HG02885 (cell line): ENCODE data around the gene CMTM4.
A peak's percentile ranks its signal among the peaks of the same experiment; 100 is the strongest.
"Not testable (repeated sequence)": the region's sequence is repeated elsewhere in the genome, so short reads cannot be mapped to it uniquely, and the experiment has no call there.

Experiments
- ATAC-seq: cut with Tn5 transposase; IDR thresholded peaks from one replicate; pipeline ENCODE4 v1.9.1; 2021; ENCODE audit warnings: mild to moderate bottlenecking; ENCODE audit not compliant: unreplicated experiment, poor library complexity

Gene CMTM4

DNA sequence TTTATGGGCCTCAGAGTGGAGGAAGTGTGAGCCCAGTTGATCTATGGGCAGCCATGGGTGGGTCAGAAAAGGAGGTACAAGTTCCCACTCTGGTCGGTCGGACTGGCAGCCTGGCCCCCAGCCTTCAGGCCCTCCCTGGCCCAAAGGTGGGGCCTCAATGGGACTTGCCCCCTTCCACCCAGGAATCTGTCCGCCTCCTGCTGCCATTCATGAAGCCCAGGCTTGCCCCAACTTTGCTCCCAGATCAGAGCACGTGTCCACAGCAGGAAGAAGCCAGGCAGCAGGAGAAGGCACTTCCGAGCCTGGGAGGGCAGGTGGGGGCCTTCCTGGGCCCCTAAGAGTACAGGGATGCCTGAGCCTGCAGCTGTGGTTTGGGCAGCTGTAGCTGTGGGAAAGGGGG is 95.1 kb downstream of the CMTM4 start:
- ATAC-seq: no peak

DNA sequence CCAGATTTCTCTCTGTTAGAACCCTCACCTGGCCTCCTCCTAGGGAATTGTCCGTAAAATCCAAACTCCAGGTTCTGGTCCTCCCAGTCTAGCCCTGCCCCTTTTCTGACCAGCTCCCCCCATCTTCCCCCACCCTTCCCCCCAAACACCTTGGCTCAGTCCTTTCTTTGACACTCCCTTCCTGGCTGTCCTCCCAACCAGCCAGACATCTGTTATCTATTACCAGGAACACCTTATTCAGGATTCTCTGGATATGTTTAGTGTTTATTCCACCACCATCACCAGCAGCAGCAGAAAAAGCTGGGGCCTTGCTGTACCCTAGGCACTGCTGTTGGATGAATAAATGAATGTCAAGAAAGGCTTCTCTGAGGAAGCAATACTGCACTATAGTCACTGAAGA is 96.1 kb downstream of the CMTM4 start:
- ATAC-seq: no peak

DNA sequence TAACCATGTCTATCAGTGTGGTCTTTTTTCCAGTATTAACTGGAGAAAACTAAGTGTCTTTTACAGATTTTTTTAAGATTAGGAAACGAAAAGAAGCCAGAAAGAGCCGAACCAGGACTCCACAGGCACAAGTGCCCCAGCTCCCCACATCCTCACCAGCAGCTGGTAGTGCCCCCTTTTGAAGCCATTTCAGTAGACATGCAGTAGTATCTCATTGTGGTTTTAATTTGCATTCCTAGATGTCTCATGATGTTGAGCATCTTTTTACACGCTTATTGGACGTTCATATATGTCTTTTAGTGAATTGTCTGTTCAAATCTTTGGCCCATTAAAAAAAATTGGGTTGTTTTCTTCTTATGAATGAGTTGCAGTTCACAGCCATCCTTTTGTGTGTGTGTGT is 96.8 kb downstream of the CMTM4 start:
- no peak for ATAC-seq

DNA sequence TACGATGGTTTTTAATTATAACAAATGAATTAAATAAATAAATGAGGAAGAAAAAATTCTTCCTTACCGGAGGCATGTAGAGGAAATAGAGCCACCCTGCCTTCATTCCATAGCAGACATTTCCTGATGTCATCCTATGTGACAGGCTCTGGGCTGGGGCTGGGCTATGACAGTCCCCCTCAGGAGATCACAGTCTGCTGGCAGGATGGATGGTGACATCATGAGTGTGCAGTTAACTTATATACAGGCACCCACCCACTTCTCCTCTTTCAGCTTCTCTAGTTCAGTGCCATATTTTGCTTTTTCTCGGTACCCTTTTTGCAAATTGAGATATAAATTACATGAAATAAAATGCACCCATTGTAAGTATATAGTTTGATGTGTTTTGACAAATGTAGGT is 98.4 kb downstream of the CMTM4 start:
- ATAC-seq: no peak

GRCh38 chr16:66596986-66597848 is 99.3 kb downstream of the CMTM4 start:
- peak; percentile 56 for ATAC-seq

- ATAC-seq: not testable (repeated sequence)
Observed at GRCh38 chr16:66596559-66596958, 100.0 kb downstream of the CMTM4 start.

- ATAC-seq: peak; percentile 39
Observed at GRCh38 chr16:66594739-66595138, 101.8 kb downstream of the CMTM4 start.

DNA sequence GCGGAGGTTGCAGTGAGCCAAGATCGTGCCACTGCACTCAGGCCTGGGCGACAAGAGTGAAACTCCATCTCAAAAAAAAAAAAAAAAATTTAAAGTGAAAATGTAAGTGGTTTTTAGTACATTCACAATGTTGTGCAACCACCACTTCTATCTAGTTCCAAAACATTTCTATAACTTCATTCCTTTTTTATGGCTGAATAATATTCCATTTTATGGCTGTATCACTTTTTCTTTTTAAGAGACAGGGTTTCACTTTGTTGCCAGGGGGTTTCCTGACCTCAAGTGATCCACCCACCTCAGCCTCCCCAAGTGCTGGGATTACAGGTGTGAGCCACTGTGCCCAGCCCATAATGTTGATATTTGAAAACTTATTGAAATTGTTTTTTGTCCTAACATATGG is 103.7 kb downstream of the CMTM4 start:
- no peak for ATAC-seq

DNA sequence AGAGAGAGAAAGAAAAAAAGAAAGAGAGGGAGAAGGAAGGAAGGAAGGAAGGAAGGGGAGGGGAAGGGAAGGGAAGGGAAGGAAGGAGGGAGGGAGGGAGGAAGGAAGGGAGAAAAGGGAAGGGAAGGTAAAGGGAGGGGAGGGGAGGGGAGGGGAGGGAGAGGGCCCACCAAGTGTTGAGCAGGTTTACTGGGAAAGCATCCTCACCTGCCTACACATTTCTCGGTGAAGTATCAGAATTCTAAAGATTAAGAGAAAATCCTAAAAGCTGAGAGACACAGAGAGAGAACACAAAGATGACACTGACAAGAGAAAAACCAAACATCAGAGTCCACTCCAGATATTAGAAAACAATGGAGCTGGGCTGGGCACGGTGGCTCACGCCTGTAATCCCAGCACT is 104.3 kb downstream of the CMTM4 start:
- no peak for ATAC-seq

- no peak for ATAC-seq
Observed at GRCh38 chr16:66591018-66591417, 105.5 kb downstream of the CMTM4 start.

DNA sequence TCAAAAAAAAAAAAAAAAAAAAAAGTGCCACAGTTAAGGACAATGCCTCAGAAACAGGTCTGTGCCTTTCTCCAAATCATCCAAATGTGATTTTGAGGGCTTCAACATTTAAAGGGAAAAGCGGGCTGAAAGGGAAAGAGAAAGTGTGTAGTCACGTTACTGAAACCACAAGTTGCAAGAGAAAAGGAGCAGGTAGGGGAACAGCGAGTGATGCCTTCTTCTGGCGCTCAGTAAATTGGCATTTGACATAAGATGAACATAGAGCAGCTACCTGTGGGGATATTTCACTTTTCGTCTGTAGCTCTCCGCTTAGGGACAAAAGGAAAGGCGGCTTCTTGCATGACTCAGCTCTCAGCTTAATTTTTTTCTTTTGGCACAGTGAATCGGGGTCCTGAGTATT is 106.2 kb downstream of the CMTM4 start:
- ATAC-seq: peak; percentile 48

DNA sequence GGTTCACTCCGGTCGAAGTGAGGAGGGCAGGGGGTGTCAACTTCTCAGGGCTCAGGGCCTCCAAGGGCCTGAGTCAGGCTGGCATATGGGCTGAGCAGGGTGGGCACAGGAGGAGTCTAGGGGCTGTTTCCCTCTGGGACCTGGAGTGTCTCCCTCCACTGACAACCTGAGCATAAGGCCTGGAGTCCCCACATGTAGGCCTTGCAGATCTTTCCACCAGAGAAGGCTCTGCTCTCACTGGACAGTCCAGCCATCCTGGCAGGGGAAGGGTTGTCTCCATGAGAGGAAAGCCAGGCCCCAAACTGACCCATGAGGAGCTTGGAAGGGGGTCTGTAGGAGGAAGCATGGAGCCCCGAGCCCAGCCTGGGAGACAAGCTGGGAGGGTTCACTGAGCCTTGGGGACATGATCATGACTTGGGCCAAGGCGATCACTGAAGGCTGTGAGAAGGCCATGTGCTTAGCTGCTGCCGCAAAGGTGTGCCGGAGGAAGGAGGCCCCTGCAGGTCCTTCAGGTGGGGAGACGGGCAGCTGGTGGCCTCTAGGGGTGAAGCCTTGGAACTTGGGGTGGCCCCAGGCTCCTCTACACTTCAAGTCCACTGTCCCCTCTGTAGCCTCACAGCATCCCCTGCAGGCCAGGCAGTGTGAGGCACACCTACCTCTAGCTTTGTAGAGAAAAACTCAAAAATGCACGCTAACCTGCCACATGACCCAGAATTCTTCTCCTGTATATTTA is 107.4 kb downstream of the CMTM4 start:
- peak; percentile 91 for ATAC-seq

GRCh38 chr16:66587881-66588600 is 108.5 kb downstream of the CMTM4 start:
- ATAC-seq: no peak

DNA sequence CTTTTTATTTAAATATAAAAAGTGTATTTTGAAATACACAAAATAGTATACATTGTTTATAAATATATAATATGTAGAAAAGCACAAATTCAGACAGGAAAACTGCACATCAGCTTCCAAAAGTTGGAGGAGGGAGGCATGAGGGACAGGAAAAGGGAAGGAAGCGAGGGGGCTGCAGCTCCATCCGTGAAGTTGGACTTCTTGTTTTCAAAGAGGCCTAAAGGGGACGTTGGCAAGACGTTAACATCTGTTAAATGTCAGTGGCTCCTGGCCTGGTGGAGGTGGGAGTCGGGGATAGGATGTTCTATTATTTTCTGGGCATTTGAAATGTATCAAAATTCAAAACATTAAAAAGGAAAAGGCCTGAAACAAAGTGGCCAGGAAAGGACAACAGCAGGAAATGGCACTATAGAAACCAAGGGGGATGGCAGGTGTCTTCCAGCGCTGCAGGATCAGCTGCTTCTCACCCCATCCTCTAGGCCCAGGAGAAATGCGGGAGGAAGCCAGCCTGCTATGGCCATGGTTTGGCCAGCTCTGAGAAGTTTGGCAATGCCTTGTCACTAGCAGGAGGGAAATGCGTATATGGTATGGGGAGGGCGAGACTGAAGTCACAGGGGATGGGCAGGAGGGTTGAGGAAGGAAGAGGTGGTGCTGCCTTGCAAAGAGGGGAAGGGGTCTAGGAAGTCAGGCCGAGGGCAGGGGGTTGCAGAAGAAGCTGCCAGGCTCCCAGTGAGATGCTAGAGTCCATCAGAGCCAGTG is 110.9 kb downstream of the CMTM4 start:
- ATAC-seq: no peak

DNA sequence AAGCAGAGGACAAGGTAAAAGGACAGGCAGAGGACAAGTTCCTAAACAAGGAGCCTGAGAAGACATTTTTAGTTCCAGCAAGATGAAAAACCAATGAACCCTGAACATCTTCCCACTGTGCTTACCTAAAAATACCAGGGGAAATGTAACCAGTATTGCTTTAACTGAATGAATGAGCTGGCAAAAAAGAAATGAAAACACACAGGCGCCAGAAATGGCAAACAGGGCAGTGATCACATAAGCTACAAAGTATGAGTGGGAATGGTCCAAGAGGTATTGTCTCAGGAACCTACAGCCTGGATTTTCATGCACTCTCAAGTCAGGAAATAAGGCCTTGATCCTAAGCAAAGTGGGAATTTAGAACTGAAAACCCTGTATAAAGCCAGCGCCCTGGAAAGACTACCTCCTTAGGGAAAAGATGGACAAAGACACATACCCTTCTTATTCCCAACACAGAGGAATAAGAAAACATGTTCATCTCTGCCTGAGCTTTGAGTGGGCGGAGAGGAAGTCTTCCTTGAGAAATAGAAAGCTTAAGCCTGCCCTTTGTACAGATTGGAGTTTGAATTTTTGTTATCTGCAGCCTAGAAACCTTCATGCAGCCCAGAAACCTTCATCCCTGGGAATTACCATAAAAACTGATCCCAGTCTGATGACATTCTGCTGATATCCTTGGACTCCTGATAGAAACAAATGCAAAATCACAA is 115.1 kb downstream of the CMTM4 start:
- ATAC-seq: no peak

DNA sequence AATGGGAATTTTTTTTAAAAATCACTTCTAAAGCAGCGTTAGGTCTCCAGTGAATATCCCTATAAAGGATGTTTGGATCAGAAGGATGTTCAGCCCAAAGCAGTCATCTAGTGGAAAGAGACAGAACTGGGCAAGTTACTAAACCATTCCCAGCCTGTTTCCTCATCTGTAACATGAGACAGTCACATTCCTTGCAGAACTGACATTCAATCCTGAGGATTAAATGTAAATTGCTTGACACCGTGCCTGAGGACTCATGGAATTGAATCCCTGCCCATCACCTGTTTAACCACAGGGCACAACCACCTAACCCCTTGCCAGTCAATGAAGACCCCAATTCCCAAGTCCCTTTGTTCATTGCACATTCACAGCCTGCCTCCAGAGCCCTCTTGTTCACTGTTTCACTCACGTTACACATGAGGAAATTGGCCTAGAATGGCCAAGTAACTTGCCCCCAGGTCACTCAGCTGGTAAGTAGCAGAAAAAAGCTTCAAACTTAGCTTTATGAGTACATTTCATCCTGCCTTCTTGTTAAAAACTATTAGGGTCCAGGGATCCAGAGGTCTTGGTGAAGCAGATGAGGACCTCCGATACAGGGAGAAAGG is 115.8 kb downstream of the CMTM4 start:
- no peak for ATAC-seq

GRCh38 chr16:66578651-66579531 is 117.7 kb downstream of the CMTM4 start, which contains the start of gene CMTM2:
Gene CMTM2, plus strand, starts transcription at chr16:66579463. Its CDS starts 145 bp downstream, at chr16:66579608.
- ATAC-seq: no peak

DNA sequence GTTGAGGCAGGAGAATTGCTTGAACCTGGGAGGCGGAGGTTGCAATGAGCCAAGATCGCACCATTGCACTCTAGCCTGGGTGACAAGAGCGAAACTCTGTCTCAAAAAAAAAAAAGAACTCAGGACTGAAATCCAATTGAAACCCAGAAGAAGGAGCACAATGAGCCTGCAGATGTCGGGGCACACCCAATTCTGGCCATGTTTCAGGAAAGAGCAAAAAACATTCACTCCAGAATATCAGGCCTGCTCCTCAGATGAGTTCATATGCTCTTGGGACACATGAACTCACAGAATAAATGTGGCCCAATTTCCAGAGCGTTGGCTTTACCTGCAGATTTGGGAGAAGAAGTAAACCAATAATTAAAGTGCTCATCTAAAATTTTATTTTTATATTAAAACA is 120.2 kb downstream of the CMTM4 start:
- ATAC-seq: no peak
